Astrocyte (in vitro differentiated cells and primary cell): Measurements from ENCODE around the gene CORO2A. TPM values are rescaled to one million over a fixed set of nuclear protein-coding genes. Genes with fewer than 3 reads are reported as not detected.
A peak's percentile ranks its signal among the peaks of the same experiment; 100 is the strongest.

ENCODE experiments used
- DNase-seq: peaks from one replicate; pipeline ENCODE4 v3.0.0-alpha.2; 2010; ENCODE audit warnings: low read depth
- FAIRE-seq: peaks from 2 replicates; lab custom pipeline; 2011; peaks lifted over from hg19 to GRCh38; lab: Jason Lieb, UNC
- H2AFZ ChIP-seq: 2 replicates; pipeline ENCODE4 v1.6.0; 2012; ENCODE audit warnings: low read depth, low read length, inconsistent platforms
- H3K27ac ChIP-seq: 2 replicates; pipeline ENCODE4 v1.5.1; 2011; ENCODE audit warnings: low read depth, low read length, inconsistent platforms
- H3K27me3 ChIP-seq: 2 replicates; pipeline ENCODE4 v1.6.0; 2011; ENCODE audit warnings: low read length, inconsistent platforms; ENCODE audit not compliant: insufficient read depth
- H3K36me3 ChIP-seq: 2 replicates; pipeline ENCODE4 v1.5.1; 2011; ENCODE audit warnings: low read length, inconsistent platforms; ENCODE audit not compliant: insufficient read depth
- H3K4me1 ChIP-seq: 2 replicates; pipeline ENCODE4 v1.5.1; 2011; ENCODE audit warnings: low read length, inconsistent platforms; ENCODE audit not compliant: insufficient read depth
- H3K4me2 ChIP-seq: 2 replicates; pipeline ENCODE4 v1.6.0; 2012; ENCODE audit warnings: low read length, inconsistent platforms
- H3K4me3 ChIP-seq: 2 replicates; pipeline ENCODE4 v1.5.1; 2011; ENCODE audit warnings: low read depth, mild to moderate bottlenecking, low read length, inconsistent platforms; ENCODE audit not compliant: insufficient read depth
- H3K79me2 ChIP-seq: 2 replicates; pipeline ENCODE4 v1.6.0; 2012; ENCODE audit warnings: mild to moderate bottlenecking, low read length, inconsistent platforms; ENCODE audit not compliant: insufficient read depth
- H3K9ac ChIP-seq: 2 replicates; pipeline ENCODE4 v1.6.0; 2012; ENCODE audit warnings: mild to moderate bottlenecking, low read length, inconsistent platforms
- H3K9me3 ChIP-seq: 2 replicates; pipeline ENCODE4 v1.5.1; 2012; ENCODE audit warnings: low read depth, mild to moderate bottlenecking, low read length, inconsistent platforms; ENCODE audit not compliant: insufficient read depth
- H4K20me1 ChIP-seq: 2 replicates; pipeline ENCODE4 v1.6.0; 2012; ENCODE audit warnings: low read length, inconsistent platforms; ENCODE audit not compliant: insufficient read depth
- H3K27ac Mint-ChIP-seq: one replicate; pipeline ENCODE4 v1.8.0; 2021; ENCODE audit warnings: mild to moderate bottlenecking, mixed read lengths; ENCODE audit not compliant: unreplicated experiment
- H3K27me3 Mint-ChIP-seq: one replicate; pipeline ENCODE4 v1.8.0; 2021; ENCODE audit warnings: low read depth, mixed read lengths; ENCODE audit not compliant: unreplicated experiment
- H3K36me3 Mint-ChIP-seq: one replicate; pipeline ENCODE4 v1.8.0; 2021; ENCODE audit warnings: low read depth, mixed read lengths; ENCODE audit not compliant: unreplicated experiment
- H3K4me1 Mint-ChIP-seq: one replicate; pipeline ENCODE4 v1.8.0; 2021; ENCODE audit warnings: low read depth, mixed read lengths; ENCODE audit not compliant: unreplicated experiment
- H3K4me3 Mint-ChIP-seq: one replicate; pipeline ENCODE4 v1.8.0; 2021; ENCODE audit warnings: mild to moderate bottlenecking, moderate library complexity, mixed read lengths; ENCODE audit not compliant: unreplicated experiment
- H3K9me3 Mint-ChIP-seq: one replicate; pipeline ENCODE4 v1.8.0; 2021; ENCODE audit warnings: mild to moderate bottlenecking, mixed read lengths; ENCODE audit not compliant: unreplicated experiment
- CTCF ChIP-seq: IDR thresholded peaks from 2 replicates; pipeline ENCODE4 v1.5.1; 2011; ENCODE audit warnings: low read depth, mild to moderate bottlenecking, inconsistent platforms, low read length, moderate library complexity; ENCODE audit not compliant: insufficient read depth
- EZH2 ChIP-seq: IDR thresholded peaks from 2 replicates; pipeline ENCODE4 v1.6.1; 2012; ENCODE audit warnings: mild to moderate bottlenecking, low read length, inconsistent platforms; ENCODE audit not compliant: insufficient read depth
- total RNA-seq: library from RNA; stranded (reverse); gene quantifications from 2 replicates; pipeline ENCODE4 v1.2.1, GENCODE V29; 2021

CORO2A gene
- total RNA-seq, 1 donor from 2014 or later: 11.1 TPM

GRCh38 chr9:98193336-98193944, 1.0 kb upstream of the CORO2A start:
- no peak for FAIRE-seq
- H3K9me3 Mint-ChIP-seq: no peaks in the 10 kb centered on the region

GRCh38 chr9:98191671-98192502, 550 bp downstream of the CORO2A start:
- Mint-ChIP-seq H3K27ac (no peak overlapping the region), H3K4me3 (peak overlapping the region; percentile 79), H3K4me1 (peaks cover 2% of the 10 kb centered on the region), H3K9me3 (no peaks in the 10 kb centered on the region), H3K36me3 (peaks cover 6% of the 10 kb centered on the region), H3K27me3 (no peaks in the 10 kb centered on the region)
- DNase-seq (no peak), FAIRE-seq (no peak)
- no peaks in the 10 kb centered on the region for H4K20me1 ChIP-seq
- H3K36me3 ChIP-seq: no peaks in the 10 kb centered on the region
- no peaks in the 10 kb centered on the region for H3K79me2 ChIP-seq
- peak overlapping the region; percentile 91 for H3K4me2 ChIP-seq
- no peaks in the 10 kb centered on the region for H3K27me3 ChIP-seq
- peak overlapping the region; percentile 58 for H3K9ac ChIP-seq
- no peak overlapping the region for H3K27ac ChIP-seq
- H3K4me3 ChIP-seq: peak overlapping the region; percentile 62
- no peak for TF ChIP-seq CTCF
- no peak for TF ChIP-seq EZH2
- H2AFZ ChIP-seq: peak overlapping the region; percentile 50
- no peaks in the 10 kb centered on the region for H3K9me3 ChIP-seq
- H3K4me1 ChIP-seq: peaks cover 5% of the 10 kb centered on the region

More at GRCh38 chr9:98193336-98193944, 1.0 kb upstream of the CORO2A start:
- no peaks in the 10 kb centered on the region for H4K20me1 ChIP-seq
- H3K27ac Mint-ChIP-seq: peak overlapping the region; percentile 86
- peaks cover 2% of the 10 kb centered on the region for H3K4me1 Mint-ChIP-seq
- H3K27ac ChIP-seq: no peak overlapping the region
- H3K4me1 ChIP-seq: peaks cover 5% of the 10 kb centered on the region
- H3K4me3 ChIP-seq: no peak overlapping the region
- peak overlapping the region; percentile 71 for H3K9ac ChIP-seq
- no peaks in the 10 kb centered on the region for H3K9me3 ChIP-seq
- no peaks in the 10 kb centered on the region for H3K27me3 Mint-ChIP-seq
- H3K36me3 ChIP-seq: no peaks in the 10 kb centered on the region
- TF ChIP-seq CTCF: no peak
- no peaks in the 10 kb centered on the region for H3K27me3 ChIP-seq
- no peaks in the 10 kb centered on the region for H3K36me3 Mint-ChIP-seq
- H3K79me2 ChIP-seq: no peaks in the 10 kb centered on the region
- peak overlapping the region; percentile 84 for H3K4me3 Mint-ChIP-seq
- peak overlapping the region; percentile 91 for H3K4me2 ChIP-seq
- H2AFZ ChIP-seq: peak overlapping the region; percentile 90
- DNase-seq: no peak
